A549 treated with ZK216348 at 1 μM for 4 hours (cell line): ENCODE data around the gene ASGR2. TPM values are rescaled to one million over a fixed set of nuclear protein-coding genes. Genes with fewer than 3 reads are reported as not detected.

Experiments
- total RNA-seq: library from RNA; stranded (reverse); fragments of 200-300 nt; extraction: Qiagen RNA extraction; gene quantifications from 5 replicates; pipeline ENCODE4 v1.2.3, GENCODE V29; 2022; ENCODE audit warnings: low read depth

The ASGR2 gene, protein sequence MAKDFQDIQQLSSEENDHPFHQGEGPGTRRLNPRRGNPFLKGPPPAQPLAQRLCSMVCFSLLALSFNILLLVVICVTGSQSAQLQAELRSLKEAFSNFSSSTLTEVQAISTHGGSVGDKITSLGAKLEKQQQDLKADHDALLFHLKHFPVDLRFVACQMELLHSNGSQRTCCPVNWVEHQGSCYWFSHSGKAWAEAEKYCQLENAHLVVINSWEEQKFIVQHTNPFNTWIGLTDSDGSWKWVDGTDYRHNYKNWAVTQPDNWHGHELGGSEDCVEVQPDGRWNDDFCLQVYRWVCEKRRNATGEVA
- total RNA-seq = 0.17 TPM in 1 of 5 replicates, not detected in the others

DNA sequence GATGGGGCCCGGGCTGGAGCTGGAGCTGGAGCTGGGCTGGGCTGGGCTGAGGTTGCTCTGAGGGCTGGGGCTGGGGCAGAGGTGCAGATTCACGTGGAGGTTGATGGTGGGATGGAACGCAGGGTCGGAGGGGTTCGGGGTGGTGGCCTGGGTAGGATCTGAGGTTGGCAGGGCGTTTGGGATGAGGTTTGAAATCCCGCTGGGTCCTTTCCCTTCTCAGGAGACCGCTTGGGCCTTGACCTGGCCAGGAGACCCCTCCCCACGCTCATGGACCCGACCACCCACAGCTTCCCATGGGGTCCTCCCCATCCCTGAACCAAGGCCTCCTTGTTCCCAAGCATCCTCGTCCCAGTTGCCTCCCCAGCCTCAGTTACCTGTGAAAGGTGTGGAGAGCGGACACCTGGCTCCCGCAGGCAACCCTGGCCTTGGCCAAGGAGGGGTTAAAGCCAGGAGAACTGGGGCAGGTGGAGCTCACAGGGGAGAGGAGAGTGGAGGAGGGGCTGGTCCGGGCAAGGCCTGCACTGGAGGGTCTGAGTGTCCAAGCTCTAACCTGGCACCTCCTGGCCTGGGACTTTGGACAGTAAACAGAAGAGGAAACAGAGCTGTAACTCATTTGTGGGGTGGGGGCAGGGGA, at the start of gene ASGR2:
Gene ASGR2, minus strand, starts transcription at position 582 of the 634 bp plus-strand sequence. CDS start 582 bp downstream, outside the sequence.

DNA sequence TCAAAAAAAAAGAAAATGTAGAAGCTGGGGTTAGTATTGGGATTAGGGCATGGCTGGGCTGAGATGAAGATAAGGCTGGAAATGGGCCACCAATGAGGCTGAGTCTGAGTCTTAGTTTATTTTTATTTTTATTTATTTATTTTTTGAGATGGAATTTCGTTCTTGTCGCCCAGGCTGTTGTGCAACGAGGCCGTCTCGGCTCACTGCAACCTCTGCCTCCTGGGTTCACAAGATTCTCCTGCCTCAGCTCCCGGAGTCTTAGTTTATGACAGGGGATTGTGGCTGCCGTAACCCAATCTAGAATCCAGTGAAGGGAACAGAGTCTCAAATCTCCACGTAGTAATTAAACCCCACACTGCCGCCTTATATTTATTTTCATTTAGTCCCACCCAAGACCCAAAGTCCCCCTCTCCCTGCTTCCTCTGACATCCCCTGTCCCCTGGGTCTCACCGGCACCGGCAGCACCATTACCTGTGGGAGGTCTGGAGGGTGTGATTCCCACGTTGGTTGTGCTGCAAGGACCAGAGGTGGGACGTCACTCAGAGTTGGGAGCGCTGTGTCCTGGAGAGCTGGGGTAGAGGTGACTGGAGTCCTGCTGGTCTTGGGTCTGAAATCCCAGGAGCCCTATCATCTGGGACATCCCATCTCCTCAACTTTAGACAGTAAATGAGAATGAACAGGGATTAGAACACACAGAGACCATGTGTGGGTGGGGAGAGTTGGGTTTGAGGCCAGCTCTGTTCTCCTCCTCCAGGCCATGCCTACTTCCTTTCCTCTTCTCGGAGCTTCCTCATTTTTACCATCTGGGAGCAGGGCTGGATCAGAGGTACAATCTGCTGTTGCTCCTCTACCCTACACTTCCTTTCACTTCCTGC, 34.8 kb downstream of the ASGR2 start, which contains the start of gene CLEC10A:
Gene CLEC10A, minus strand, starts transcription at position 671 of the 875 bp plus-strand sequence. CDS start 1,439 bp downstream, outside the sequence.

Other genes starting within 250 kb of the ASGR2 start
- gene ALOX12, start 118.8 kb downstream of the ASGR2 start, total RNA-seq = not detected in 5 replicates
- 408 to 509 TPM (median 429 TPM) in 5 replicates for gene RNASEK, start 102.2 kb downstream of the ASGR2 start, total RNA-seq
- gene BCL6B, start 91.8 kb downstream of the ASGR2 start, total RNA-seq = not detected in 5 replicates
- 5.7 to 13.1 TPM (median 10.9 TPM) in 5 replicates for gene SLC16A13, start 78.8 kb downstream of the ASGR2 start, total RNA-seq
- gene SLC16A11, start 70.7 kb downstream of the ASGR2 start, total RNA-seq = not detected in 5 replicates
- not detected in 5 replicates for gene CLEC10A, start 34.6 kb downstream of the ASGR2 start, total RNA-seq
- gene ASGR1, start 64.5 kb upstream of the ASGR2 start, total RNA-seq = 0.69 to 2.2 TPM (median 1.1 TPM) in 5 replicates
- gene DLG4, start 105.0 kb upstream of the ASGR2 start, total RNA-seq = 5.1 to 8.9 TPM (median 7.9 TPM) in 5 replicates
- gene ACADVL, start 105.1 kb upstream of the ASGR2 start, total RNA-seq = 303 to 481 TPM (median 423 TPM) in 5 replicates
- gene DVL2, start 119.7 kb upstream of the ASGR2 start, total RNA-seq = 23.8 to 44.5 TPM (median 38.9 TPM) in 5 replicates
- 82.5 to 108 TPM (median 92.1 TPM) in 5 replicates for gene PHF23, start 124.6 kb upstream of the ASGR2 start, total RNA-seq
- gene GABARAP, start 127.6 kb upstream of the ASGR2 start, total RNA-seq = 646 to 813 TPM (median 659 TPM) in 5 replicates
- 216 to 257 TPM (median 229 TPM) in 5 replicates for gene CTDNEP1, start 136.9 kb upstream of the ASGR2 start, total RNA-seq
- gene ELP5, start 137.4 kb upstream of the ASGR2 start, total RNA-seq = 101 to 153 TPM (median 123 TPM) in 5 replicates
- 0.29 to 2.9 TPM (median 1.6 TPM) in 5 replicates for gene CLDN7, start 147.7 kb upstream of the ASGR2 start, total RNA-seq
- gene SLC2A4, start 166.9 kb upstream of the ASGR2 start, total RNA-seq = 0.20 to 0.42 TPM (median 0.27 TPM) in 5 replicates
- 0.19 to 0.84 TPM (median 0.47 TPM) in 5 replicates for gene YBX2, start 179.8 kb upstream of the ASGR2 start, total RNA-seq
- 1,510 to 1,758 TPM (median 1,707 TPM) in 5 replicates for gene EIF5A, start 192.8 kb upstream of the ASGR2 start, total RNA-seq
- gene GPS2, start 200.5 kb upstream of the ASGR2 start, total RNA-seq = 96.6 to 116 TPM (median 107 TPM) in 5 replicates
- 17.1 to 38.9 TPM (median 32.2 TPM) in 5 replicates for gene NEURL4, start 214.5 kb upstream of the ASGR2 start, total RNA-seq
- 2.9 to 5.3 TPM (median 3.1 TPM) in 5 replicates for gene ACAP1, start 221.7 kb upstream of the ASGR2 start, total RNA-seq
- gene KCTD11, start 237.3 kb upstream of the ASGR2 start, total RNA-seq = 10.1 to 14.9 TPM (median 13.1 TPM) in 5 replicates
- not detected in 5 replicates for gene TMEM95, start 240.3 kb upstream of the ASGR2 start, total RNA-seq